Smooth muscle cell (in vitro differentiated cells): ENCODE measurements around the gene MAML2. TPM values are rescaled to one million over a fixed set of nuclear protein-coding genes. Genes with fewer than 3 reads are reported as not detected.
A peak's percentile ranks its signal among the peaks of the same experiment; 100 is the strongest.

Experiments used
- DNase-seq: peaks from one replicate; lab custom pipeline; 2025; ENCODE audit not compliant: unreplicated experiment; lab: John Stamatoyannopoulos, UW
- H2AFZ ChIP-seq: fragments of 200-600 bp; sonication (generic); 2 replicates; pipeline ENCODE4 v1.6.0; 2016; ENCODE audit warnings: antibody characterized with exemption, low read depth, mild to moderate bottlenecking
- H3F3A ChIP-seq: fragments of 200-600 bp; sonication (generic); 2 replicates; pipeline ENCODE4 v1.6.0; 2017; ENCODE audit warnings: antibody characterized with exemption, low read depth
- H3K27ac ChIP-seq: fragments of 200-600 bp; sonication (generic); 2 replicates; pipeline ENCODE4 v1.5.1; 2016; ENCODE audit warnings: low read depth, mild to moderate bottlenecking
- H3K27me3 ChIP-seq: fragments of 200-600 bp; sonication (generic); 2 replicates; pipeline ENCODE4 v1.6.1; 2016; ENCODE audit warnings: low read depth, mild to moderate bottlenecking
- H3K36me3 ChIP-seq: fragments of 200-600 bp; sonication (generic); 2 replicates; pipeline ENCODE4 v1.5.1; 2016; ENCODE audit warnings: low read depth
- H3K4me1 ChIP-seq: fragments of 200-600 bp; sonication (generic); 2 replicates; pipeline ENCODE4 v1.5.1; 2016; ENCODE audit warnings: low read depth
- H3K4me2 ChIP-seq: fragments of 200-600 bp; sonication (generic); 2 replicates; pipeline ENCODE4 v1.6.0; 2016; ENCODE audit warnings: mild to moderate bottlenecking
- H3K4me3 ChIP-seq: fragments of 200-600 bp; sonication (generic); 2 replicates; pipeline ENCODE4 v1.5.1; 2016; ENCODE audit warnings: mild to moderate bottlenecking
- H3K79me2 ChIP-seq: fragments of 200-600 bp; sonication (generic); 2 replicates; pipeline ENCODE4 v1.6.0; 2016; ENCODE audit warnings: low read depth, mild to moderate bottlenecking
- H3K9ac ChIP-seq: fragments of 200-600 bp; sonication (generic); 2 replicates; pipeline ENCODE4 v1.6.0; 2016; ENCODE audit warnings: low read depth
- H3K9me3 ChIP-seq: fragments of 200-600 bp; sonication (generic); replicated peaks from 2 replicates; pipeline ENCODE4 v1.5.1; 2016; ENCODE audit warnings: low read depth
- H4K20me1 ChIP-seq: fragments of 200-600 bp; sonication (generic); 2 replicates; pipeline ENCODE4 v1.6.0; 2016; ENCODE audit warnings: low read depth
- CTCF ChIP-seq: fragments of 200-600 bp; sonication (generic); IDR thresholded peaks from 2 replicates; pipeline ENCODE4 v1.5.1; 2017; ENCODE audit warnings: borderline replicate concordance, mild to moderate bottlenecking, antibody characterized with exemption; ENCODE audit not compliant: insufficient read depth, poor library complexity, severe bottlenecking
- WGBS: methylation state at CpG from one replicate; pipeline ENCODE4 v1.1.7; 2016; ENCODE audit warnings: low lambda C conversion rate; 5-methylcytosine and 5-hydroxymethylcytosine counted together
- polyA plus RNA-seq: library from polyadenylated mRNA; unstranded; fragments of >200 nt; fragmentation: Nextera tagmentation; extraction: Ambion mirVana; gene quantifications from 2 replicates; pipeline ENCODE4 v1.2.1, GENCODE V29; 2016
- total RNA-seq: library from RNA; depleted of rRNA; stranded (reverse); fragments of >200 nt; gene quantifications from 2 replicates; pipeline ENCODE4 v1.2.3, GENCODE V29; 2014

Gene MAML2
- total and polyA plus RNA-seq, 2 experiments from 2014 or later: 8.7 to 52.4 TPM

- peaks cover 8% of the 10 kb centered on the region for H3K4me1 ChIP-seq
- no peaks in the 10 kb centered on the region for H3F3A ChIP-seq
- no peak for TF ChIP-seq CTCF
- peaks cover 57% of the 10 kb centered on the region for H3K79me2 ChIP-seq
- H3K27me3 ChIP-seq: no peaks in the 10 kb centered on the region
- H3K27ac ChIP-seq: no peak overlapping the region
- WGBS: 98% methylated on average over 3 of the region's 3 CpGs
- H3K9ac ChIP-seq: no peak overlapping the region
- DNase-seq: no peak
- no peak overlapping the region for H3K4me3 ChIP-seq
- peaks cover 5% of the 10 kb centered on the region for H4K20me1 ChIP-seq
- no peak overlapping the region for H2AFZ ChIP-seq
- no peaks in the 10 kb centered on the region for H3K9me3 ChIP-seq
- H3K36me3 ChIP-seq: no peaks in the 10 kb centered on the region
- no peak overlapping the region for H3K4me2 ChIP-seq
These were observed 226.6 kb downstream of the MAML2 start for GRCh38 chr11:96116376-96116775.

- Histone ChIP-seq H3K27me3 (no peaks in the 10 kb centered on the region), H3K36me3 (no peaks in the 10 kb centered on the region), H3K4me3 (no peak overlapping the region), H4K20me1 (peaks cover 4% of the 10 kb centered on the region), H3K9me3 (no peaks in the 10 kb centered on the region), H3K27ac (peak overlapping the region; percentile 53), H2AFZ (no peak overlapping the region), H3K4me1 (peaks cover 8% of the 10 kb centered on the region), H3F3A (no peaks in the 10 kb centered on the region), H3K4me2 (no peak overlapping the region), H3K9ac (no peak overlapping the region), H3K79me2 (peaks cover 51% of the 10 kb centered on the region)
- TF ChIP-seq CTCF: no peak
- WGBS: 90% methylated on average over 5 of the region's 5 CpGs
- DNase-seq: no peak
These were observed 228.6 kb downstream of the MAML2 start for GRCh38 chr11:96114178-96115064.

GRCh38 chr11:96113193-96113681, 229.8 kb downstream of the MAML2 start:
- no peak for DNase-seq
- Histone ChIP-seq H3K4me1 (peaks cover 8% of the 10 kb centered on the region), H3K36me3 (no peaks in the 10 kb centered on the region), H3K4me3 (no peak overlapping the region), H3K27me3 (no peaks in the 10 kb centered on the region), H3K4me2 (peak overlapping the region; percentile 19), H3K79me2 (peaks cover 40% of the 10 kb centered on the region), H4K20me1 (no peaks in the 10 kb centered on the region), H3K9ac (no peak overlapping the region), H3K9me3 (no peaks in the 10 kb centered on the region), H3K27ac (peak overlapping the region; percentile 53), H3F3A (no peaks in the 10 kb centered on the region), H2AFZ (no peak overlapping the region)
- 43% methylated on average over 4 of the region's 4 CpGs for WGBS
- TF ChIP-seq CTCF: no peak
